ENCODE results near the gene SULT2B1.
A peak's percentile ranks its signal among the peaks of the same experiment; 100 is the strongest.

The SULT2B1 gene

DNA sequence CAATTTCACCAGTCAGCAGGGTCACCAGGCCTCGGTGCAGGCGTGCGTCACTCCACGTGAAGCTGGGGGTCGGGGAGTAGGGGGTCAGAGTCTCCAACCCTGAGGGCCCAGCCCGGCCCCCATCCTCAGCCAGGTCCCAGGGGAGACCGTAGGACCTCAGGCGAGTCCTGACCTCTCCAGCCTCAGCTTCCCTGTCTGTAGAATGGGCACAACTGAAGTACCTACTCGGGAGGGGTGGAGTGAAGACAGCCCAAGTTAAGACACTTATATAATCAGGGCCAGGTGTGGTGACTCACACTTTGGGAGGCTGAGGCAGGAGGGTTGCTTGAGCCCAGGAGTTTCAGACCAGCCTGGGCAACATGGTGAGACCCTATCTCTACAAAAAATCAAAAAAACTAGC, 51.9 kb downstream of the SULT2B1 start:
- H3K4me3 ChIP-seq (ENCODE audit: low read depth, low read length), result no peak overlapping the region
- no peak overlapping the region for H3K27ac ChIP-seq (ENCODE audit: low read depth, low read length)
- 0 out of 2 replicates have a peak, but pooled peaks cover 2% of the 10 kb centered on the region for H3K36me3 ChIP-seq (ENCODE audit: control insufficient read depth, insufficient read depth, low read length)
- H3K27me3 ChIP-seq (ENCODE audit: control insufficient read depth, insufficient read depth, low read length), result no peaks in the 10 kb centered on the region
- no peak overlapping the region for H3K9ac ChIP-seq (ENCODE audit: low read depth, low read length)
- no peaks in the 10 kb centered on the region for H3K4me1 ChIP-seq (ENCODE audit: control insufficient read depth, insufficient read depth, low read length)
- no peaks in the 10 kb centered on the region for H3K9me3 ChIP-seq (ENCODE audit: control insufficient read depth, insufficient read depth, low read length)

DNA sequence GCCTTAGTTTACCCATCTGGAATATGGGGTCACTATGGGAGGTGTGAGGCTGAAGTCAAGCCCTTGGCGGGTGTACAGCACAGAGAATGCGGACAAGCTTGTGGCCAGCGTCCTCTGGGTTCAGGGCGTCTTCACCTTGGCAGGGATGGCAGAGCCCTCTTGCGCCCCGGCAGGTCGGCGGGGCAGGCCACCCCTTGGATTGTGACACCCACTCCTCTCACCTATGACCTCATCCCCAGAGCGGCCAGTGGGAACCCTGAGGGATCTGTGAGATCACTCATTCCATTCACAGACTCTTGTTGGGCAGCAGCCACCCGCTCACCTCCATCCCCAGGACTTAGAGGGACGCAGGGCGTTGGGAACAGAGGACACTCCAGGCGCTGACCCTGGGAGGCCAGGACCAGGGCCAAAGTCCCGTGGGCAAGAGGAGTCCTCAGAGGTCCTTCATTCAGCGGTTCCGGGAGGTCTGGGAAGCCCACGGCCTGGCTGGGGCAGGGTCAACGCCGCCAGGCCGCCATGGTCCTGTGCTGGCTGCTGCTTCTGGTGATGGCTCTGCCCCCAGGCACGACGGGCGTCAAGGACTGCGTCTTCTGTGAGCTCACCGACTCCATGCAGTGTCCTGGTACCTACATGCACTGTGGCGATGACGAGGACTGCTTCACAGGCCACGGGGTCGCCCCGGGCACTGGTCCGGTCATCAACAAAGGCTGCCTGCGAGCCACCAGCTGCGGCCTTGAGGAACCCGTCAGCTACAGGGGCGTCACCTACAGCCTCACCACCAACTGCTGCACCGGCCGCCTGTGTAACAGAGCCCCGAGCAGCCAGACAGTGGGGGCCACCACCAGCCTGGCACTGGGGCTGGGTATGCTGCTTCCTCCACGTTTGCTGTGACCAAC, 54.7 kb downstream of the SULT2B1 start, which contains the start of gene SPACA4:
Gene SPACA4 (plus strand): TSS at position 280 of the 896 bp plus-strand sequence. CDS start 237 bp downstream, at position 517.
- H3K9ac ChIP-seq (ENCODE audit: low read depth, low read length), result no peak within 1 kb of the TSS
- H3K36me3 ChIP-seq (ENCODE audit: control insufficient read depth, insufficient read depth, low read length), result 0 out of 2 replicates have a peak, but pooled peaks cover 2% of the 10 kb centered on the region
- no peaks in the 10 kb centered on the region for H3K27me3 ChIP-seq (ENCODE audit: control insufficient read depth, insufficient read depth, low read length)
- H3K4me1 ChIP-seq (ENCODE audit: control insufficient read depth, insufficient read depth, low read length), result no peaks in the 10 kb centered on the region
- no peaks in the 10 kb centered on the region for H3K9me3 ChIP-seq (ENCODE audit: control insufficient read depth, insufficient read depth, low read length)
- H3K27ac ChIP-seq (ENCODE audit: low read depth, low read length), result no peak within 1 kb of the TSS
- no peak within 1 kb of the TSS for H3K4me3 ChIP-seq (ENCODE audit: low read depth, low read length)

- H3K9ac ChIP-seq (ENCODE audit: low read depth, low read length), result no peak overlapping the region
- H3K36me3 ChIP-seq (ENCODE audit: control insufficient read depth, insufficient read depth, low read length), result 0 out of 2 replicates have a peak, but pooled peaks cover 2% of the 10 kb centered on the region
- no peaks in the 10 kb centered on the region for H3K9me3 ChIP-seq (ENCODE audit: control insufficient read depth, insufficient read depth, low read length)
- H3K4me3 ChIP-seq (ENCODE audit: low read depth, low read length), result no peak overlapping the region
- no peaks in the 10 kb centered on the region for H3K4me1 ChIP-seq (ENCODE audit: control insufficient read depth, insufficient read depth, low read length)
- H3K27ac ChIP-seq (ENCODE audit: low read depth, low read length), result no peak overlapping the region
- no peaks in the 10 kb centered on the region for H3K27me3 ChIP-seq (ENCODE audit: control insufficient read depth, insufficient read depth, low read length)
Measured at GRCh38 chr19:48607359-48607755, 55.4 kb downstream of the SULT2B1 start.

DNA sequence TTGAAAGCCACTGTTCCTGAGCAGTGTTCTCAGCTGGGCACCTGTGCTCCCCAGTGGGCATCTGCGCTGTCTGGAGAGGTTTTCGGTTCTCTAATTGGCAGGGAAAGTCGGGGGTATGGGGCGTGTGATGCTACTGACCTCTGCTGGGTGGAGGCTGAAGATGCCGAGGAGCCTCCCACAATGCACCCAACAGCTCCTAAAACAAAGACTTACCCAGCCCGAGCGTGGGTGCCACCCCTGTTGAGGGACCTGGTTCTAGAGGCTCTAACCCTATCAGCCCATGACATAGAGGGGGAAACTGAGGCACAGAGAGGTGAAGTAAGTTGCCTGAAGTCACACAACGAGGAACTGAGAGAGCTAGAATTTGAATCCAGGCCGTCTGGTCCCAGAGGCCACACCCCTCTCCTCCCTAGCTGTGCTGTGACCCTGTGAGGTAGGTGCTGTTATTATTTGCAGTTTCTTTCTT, 56.9 kb downstream of the SULT2B1 start:
- Histone ChIP-seq H3K4me1 (ENCODE audit: control insufficient read depth, insufficient read depth, low read length) (peaks cover 2% of the 10 kb centered on the region), H3K27ac (ENCODE audit: low read depth, low read length) (no peak overlapping the region), H3K9me3 (ENCODE audit: control insufficient read depth, insufficient read depth, low read length) (no peaks in the 10 kb centered on the region), H3K27me3 (ENCODE audit: control insufficient read depth, insufficient read depth, low read length) (no peaks in the 10 kb centered on the region), H3K36me3 (ENCODE audit: control insufficient read depth, insufficient read depth, low read length) (0 out of 2 replicates have a peak, but pooled peaks cover 2% of the 10 kb centered on the region), H3K9ac (ENCODE audit: low read depth, low read length) (no peak overlapping the region), H3K4me3 (ENCODE audit: low read depth, low read length) (no peak overlapping the region)

GRCh38 chr19:48609571-48610108, 57.7 kb downstream of the SULT2B1 start:
- H3K4me3 ChIP-seq (ENCODE audit: low read depth, low read length), result no peak overlapping the region
- no peak overlapping the region for H3K9ac ChIP-seq (ENCODE audit: low read depth, low read length)
- no peaks in the 10 kb centered on the region for H3K27me3 ChIP-seq (ENCODE audit: control insufficient read depth, insufficient read depth, low read length)
- no peaks in the 10 kb centered on the region for H3K9me3 ChIP-seq (ENCODE audit: control insufficient read depth, insufficient read depth, low read length)
- H3K36me3 ChIP-seq (ENCODE audit: control insufficient read depth, insufficient read depth, low read length), result 0 out of 2 replicates have a peak, but pooled peaks cover 2% of the 10 kb centered on the region
- no peak overlapping the region for H3K27ac ChIP-seq (ENCODE audit: low read depth, low read length)
- H3K4me1 ChIP-seq (ENCODE audit: control insufficient read depth, insufficient read depth, low read length), result peaks cover 9% of the 10 kb centered on the region

GRCh38 chr19:48611872-48612271, 59.9 kb downstream of the SULT2B1 start:
- Histone ChIP-seq H3K27me3 (ENCODE audit: control insufficient read depth, insufficient read depth, low read length) (no peaks in the 10 kb centered on the region), H3K9ac (ENCODE audit: low read depth, low read length) (no peak overlapping the region), H3K36me3 (ENCODE audit: control insufficient read depth, insufficient read depth, low read length) (peaks cover 22% of the 10 kb centered on the region)

GRCh38 chr19:48613024-48613851, 61.3 kb downstream of the SULT2B1 start:
- no peak overlapping the region for H3K9ac ChIP-seq (ENCODE audit: low read depth, low read length)
- H3K27ac ChIP-seq (ENCODE audit: low read depth, low read length), result no peak overlapping the region
- peaks cover 37% of the 10 kb centered on the region for H3K4me1 ChIP-seq (ENCODE audit: control insufficient read depth, insufficient read depth, low read length)
- H3K9me3 ChIP-seq (ENCODE audit: control insufficient read depth, insufficient read depth, low read length), result no peaks in the 10 kb centered on the region
- H3K36me3 ChIP-seq (ENCODE audit: control insufficient read depth, insufficient read depth, low read length), result peaks cover 33% of the 10 kb centered on the region
- no peak overlapping the region for H3K4me3 ChIP-seq (ENCODE audit: low read depth, low read length)
- H3K27me3 ChIP-seq (ENCODE audit: control insufficient read depth, insufficient read depth, low read length), result no peaks in the 10 kb centered on the region

More at GRCh38 chr19:48611872-48612271, 59.9 kb downstream of the SULT2B1 start:
- Histone ChIP-seq H3K27ac (ENCODE audit: low read depth, low read length) (no peak overlapping the region), H3K4me1 (ENCODE audit: control insufficient read depth, insufficient read depth, low read length) (peaks cover 29% of the 10 kb centered on the region), H3K4me3 (ENCODE audit: low read depth, low read length) (no peak overlapping the region), H3K9me3 (ENCODE audit: control insufficient read depth, insufficient read depth, low read length) (no peaks in the 10 kb centered on the region)

DNA sequence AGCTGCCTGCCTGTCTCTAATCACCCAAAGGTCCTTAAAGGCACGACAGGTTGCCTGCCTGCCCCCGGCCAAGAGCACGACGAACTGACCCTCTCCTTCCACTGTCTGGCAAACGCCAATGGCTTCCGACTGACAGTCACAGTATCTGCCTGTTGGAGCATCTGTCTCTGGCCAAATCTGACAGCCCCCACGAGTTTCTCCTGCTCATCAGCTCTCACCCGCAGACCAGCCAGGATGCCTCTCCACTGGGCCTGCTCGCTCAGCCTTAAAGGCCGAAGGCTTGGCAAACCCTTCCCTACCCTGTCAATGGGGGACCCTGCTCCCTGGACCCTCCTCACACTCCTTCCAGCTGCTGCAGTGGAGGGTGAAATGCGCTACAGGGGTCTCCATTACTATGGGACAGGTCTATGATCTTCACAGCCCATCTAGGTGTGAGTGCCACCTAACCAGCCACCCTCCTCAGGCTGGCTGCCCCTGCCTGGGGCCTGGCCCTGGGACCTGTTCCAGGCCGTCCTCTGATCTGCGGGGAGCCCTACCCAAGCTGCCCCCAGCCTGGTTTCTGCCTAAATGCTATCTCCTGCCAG, 62.0 kb downstream of the SULT2B1 start:
- H3K9ac ChIP-seq (ENCODE audit: low read depth, low read length), result peak overlapping the region; percentile 64
- peaks cover 33% of the 10 kb centered on the region for H3K36me3 ChIP-seq (ENCODE audit: control insufficient read depth, insufficient read depth, low read length)
- H3K27me3 ChIP-seq (ENCODE audit: control insufficient read depth, insufficient read depth, low read length), result no peaks in the 10 kb centered on the region
- peak overlapping the region; percentile 19; the same call in 1 of the 2 replicates for H3K4me3 ChIP-seq (ENCODE audit: low read depth, low read length)
- H3K4me1 ChIP-seq (ENCODE audit: control insufficient read depth, insufficient read depth, low read length), result peaks cover 37% of the 10 kb centered on the region
- H3K9me3 ChIP-seq (ENCODE audit: control insufficient read depth, insufficient read depth, low read length), result no peaks in the 10 kb centered on the region
- H3K27ac ChIP-seq (ENCODE audit: low read depth, low read length), result peak overlapping the region; percentile 96

DNA sequence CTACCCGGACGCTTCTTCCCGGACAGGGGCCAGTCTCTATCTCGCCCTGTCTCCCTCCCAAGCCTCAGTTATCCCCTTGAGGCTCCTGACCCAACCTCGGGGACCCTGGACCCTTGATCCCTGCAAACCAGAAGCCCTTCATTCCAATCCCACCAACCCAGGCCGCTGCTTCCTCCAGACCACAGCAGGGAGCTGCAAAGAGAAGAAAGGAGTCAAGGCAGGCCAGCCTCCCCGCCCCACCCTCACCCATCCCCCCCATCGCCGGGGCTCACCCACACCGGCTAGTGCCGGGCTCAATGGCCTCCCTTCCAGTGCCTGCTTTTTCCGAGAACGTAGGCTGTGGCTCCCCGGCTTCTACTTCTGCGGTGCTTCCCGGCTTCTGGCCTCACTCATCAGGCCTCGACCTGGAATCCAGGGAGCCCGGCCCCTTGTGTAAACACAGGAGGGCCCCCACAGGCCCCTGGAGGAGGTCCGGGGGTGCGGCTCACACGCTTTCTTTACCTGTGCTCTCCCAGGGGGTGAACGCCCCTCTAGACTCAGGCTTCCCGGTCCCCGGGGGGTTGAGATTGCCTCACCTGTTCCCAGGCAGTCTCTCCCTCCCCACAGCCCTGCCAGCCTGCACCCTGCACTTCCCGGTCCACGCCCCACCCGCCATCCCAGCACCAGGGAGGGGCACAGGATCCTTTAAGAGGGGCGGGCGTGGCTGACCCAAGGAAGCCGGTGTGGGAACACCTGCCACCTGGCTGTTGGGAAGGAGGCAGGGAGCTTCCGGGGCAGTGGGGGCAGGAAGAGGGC, 62.7 kb downstream of the SULT2B1 start, which contains the start of gene FAM83E:
Gene FAM83E (minus strand): TSS at position 641 of the 795 bp plus-strand sequence. CDS start 1,704 bp downstream, outside the sequence.
- H3K27me3 ChIP-seq (ENCODE audit: control insufficient read depth, insufficient read depth, low read length), result no peaks in the 10 kb centered on the region
- H3K36me3 ChIP-seq (ENCODE audit: control insufficient read depth, insufficient read depth, low read length), result peaks cover 33% of the 10 kb centered on the region
- peak within 1 kb of the TSS; percentile 22; the same call in 1 of the 2 replicates for H3K4me3 ChIP-seq (ENCODE audit: low read depth, low read length)
- H3K4me1 ChIP-seq (ENCODE audit: control insufficient read depth, insufficient read depth, low read length), result peaks cover 37% of the 10 kb centered on the region
- peak within 1 kb of the TSS; percentile 96 for H3K27ac ChIP-seq (ENCODE audit: low read depth, low read length)
- no peaks in the 10 kb centered on the region for H3K9me3 ChIP-seq (ENCODE audit: control insufficient read depth, insufficient read depth, low read length)
- H3K9ac ChIP-seq (ENCODE audit: low read depth, low read length), result peak within 1 kb of the TSS; percentile 64

All from HUES48 (cell line).